Colonic mucosa (tissue), 4 donors: ENCODE measurements around the gene COL18A1. TPM values are rescaled to one million over a fixed set of nuclear protein-coding genes. Genes with fewer than 3 reads are reported as not detected.

Experiments used
- DNase-seq: peaks from one replicate; pipeline ENCODE4 v3.0.0-alpha.2; 2020
- H3K27ac ChIP-seq: fragments of 200-600 bp; one replicate; pipeline ENCODE4 v1.8.0; 2021
- H3K27me3 ChIP-seq: fragments of 200-600 bp; one replicate; pipeline ENCODE4 v1.8.0; 2021
- H3K36me3 ChIP-seq: fragments of 200-600 bp; one replicate; pipeline ENCODE4 v1.8.0; 2021
- H3K4me1 ChIP-seq: fragments of 200-600 bp; one replicate; pipeline ENCODE4 v1.8.0; 2021; ENCODE audit warnings: mild to moderate bottlenecking
- H3K4me3 ChIP-seq: fragments of 200-600 bp; one replicate; pipeline ENCODE4 v1.8.0; 2021
- H3K9ac ChIP-seq, 2 donors: one replicate each; pipeline ENCODE4 v1.7.0; 2013; ENCODE audit warnings: control low read depth in 2 of 2, low read depth in 2 of 2, low read length in 2 of 2
- H3K9me3 ChIP-seq: fragments of 200-600 bp; one replicate; pipeline ENCODE4 v1.8.0; 2021
- CTCF ChIP-seq: fragments of 200-600 bp; IDR thresholded peaks from one replicate; pipeline ENCODE4 v1.8.0; 2022; ENCODE audit warnings: antibody characterized with exemption, mild to moderate bottlenecking
- intact Hi-C: fragments of 100-400 bp; cut with DNase I; formaldehyde crosslinking; loops from one replicate; pipeline ENCODE4 v1.14.1; 2022
- total RNA-seq, 2 donors: library from RNA; stranded (reverse); fragmentation: NEBNext Ultra II Directional in 1 of 2; extraction: Animal tissue kit (Norgen Biotek cat#: 25700) in 1 of 2; gene quantifications; one replicate each; pipeline ENCODE4 v1.2.1, GENCODE V29; 2021
- donor health status: healthy.
- donor health status: DM: no; HTN: no; CAD: no.
- donor health status: DM: no; HTN: no; CAD: no.

COL18A1 gene
- total RNA-seq, 2 donors from 2014 or later: 8.4 to 22.3 TPM

- no peak for DNase-seq
- intact Hi-C loops: no loop called here
- Histone ChIP-seq H3K27ac (no peak overlapping the region), H3K9ac (no peak overlapping the region), H3K27me3 (no peaks in the 10 kb centered on the region), H3K9me3 (no peaks in the 10 kb centered on the region), H3K4me3 (no peak overlapping the region), H3K36me3 (no peaks in the 10 kb centered on the region), H3K4me1 (no peaks in the 10 kb centered on the region)
- TF ChIP-seq CTCF: no peak
Measured at GRCh38 chr21:45485686-45486442, 80.9 kb downstream of the COL18A1 start.

- H3K9ac ChIP-seq: no peak overlapping the region
- no peaks in the 10 kb centered on the region for H3K36me3 ChIP-seq
- H3K27me3 ChIP-seq: no peaks in the 10 kb centered on the region
- H3K9me3 ChIP-seq: no peaks in the 10 kb centered on the region
- intact Hi-C loops: no loop called here
- no peak overlapping the region for H3K4me3 ChIP-seq
- no peak for TF ChIP-seq CTCF
- H3K4me1 ChIP-seq: no peaks in the 10 kb centered on the region
- DNase-seq: no peak
- H3K27ac ChIP-seq: no peak overlapping the region
Measured at GRCh38 chr21:45486443-45487160, 81.6 kb downstream of the COL18A1 start.

GRCh38 chr21:45487161-45487806 lies 82.3 kb downstream of the COL18A1 start:
- H3K36me3 ChIP-seq: no peaks in the 10 kb centered on the region
- no peak for DNase-seq

GRCh38 chr21:45487891-45488600 lies 83.1 kb downstream of the COL18A1 start:
- H3K9ac ChIP-seq: no peak overlapping the region
- no peak overlapping the region for H3K4me3 ChIP-seq
- no peak for TF ChIP-seq CTCF
- H3K4me1 ChIP-seq: no peaks in the 10 kb centered on the region
- no peaks in the 10 kb centered on the region for H3K9me3 ChIP-seq
- no peaks in the 10 kb centered on the region for H3K27me3 ChIP-seq
- H3K36me3 ChIP-seq: no peaks in the 10 kb centered on the region
- no peak for DNase-seq
- H3K27ac ChIP-seq: no peak overlapping the region
- intact Hi-C loops: no loop called here

More at GRCh38 chr21:45487161-45487806, 82.3 kb downstream of the COL18A1 start:
- Histone ChIP-seq H3K4me3 (no peak overlapping the region), H3K27me3 (no peaks in the 10 kb centered on the region), H3K27ac (no peak overlapping the region), H3K9ac (no peak overlapping the region), H3K9me3 (no peaks in the 10 kb centered on the region), H3K4me1 (no peaks in the 10 kb centered on the region)
- no peak for TF ChIP-seq CTCF
- intact Hi-C loops: no loop called here
